GOT3 (cell line): ENCODE data around the gene LRCH2.
"Not testable (repeated sequence)": the region's sequence is repeated elsewhere in the genome, so short reads cannot be mapped to it uniquely, and the experiment has no call there.

Experiments used
- DNase-seq: peaks from one replicate; lab custom pipeline; 2025; ENCODE audit warnings: mixed read lengths; lab: John Stamatoyannopoulos, UW

Gene LRCH2

GRCh38 chrX:115233497-115234455 is at the start of gene LRCH2:
Gene LRCH2 (minus strand): TSS chrX:115234096. CDS start chrX:115234041, 55 bp downstream.
- no peak for DNase-seq

GRCh38 chrX:115269051-115269683 is 35.3 kb upstream of the LRCH2 start:
- DNase-seq, result no peak

- no peak for DNase-seq
These were observed 34.5 kb upstream of the LRCH2 start for GRCh38 chrX:115268421-115268820.

GRCh38 chrX:115266300-115266699 is 32.4 kb upstream of the LRCH2 start:
- no peak for DNase-seq

GRCh38 chrX:115264009-115264408 is 30.1 kb upstream of the LRCH2 start:
- DNase-seq, result no peak

GRCh38 chrX:115261148-115261547 is 27.3 kb upstream of the LRCH2 start:
- no peak for DNase-seq

- no peak for DNase-seq
These were observed 26.4 kb upstream of the LRCH2 start for GRCh38 chrX:115260330-115260729.

GRCh38 chrX:115259238-115259875 is 25.5 kb upstream of the LRCH2 start:
- no peak for DNase-seq

GRCh38 chrX:115257711-115258110 is 23.8 kb upstream of the LRCH2 start:
- DNase-seq, result no peak

- no peak for DNase-seq
These were observed 21.1 kb upstream of the LRCH2 start for GRCh38 chrX:115255003-115255402.

GRCh38 chrX:115251458-115252233 is 17.8 kb upstream of the LRCH2 start:
- no peak for DNase-seq

- no peak for DNase-seq
These were observed 3.2 kb upstream of the LRCH2 start for GRCh38 chrX:115237056-115237455.

GRCh38 chrX:115236560-115236959 is 2.7 kb upstream of the LRCH2 start:
- DNase-seq, result no peak

- no peak for DNase-seq
These were observed 565 bp upstream of the LRCH2 start for GRCh38 chrX:115234461-115234860.

GRCh38 chrX:115232933-115233496 is 881 bp downstream of the LRCH2 start:
- DNase-seq, result no peak

- no peak for DNase-seq
These were observed 4.4 kb downstream of the LRCH2 start for GRCh38 chrX:115229337-115230003.

GRCh38 chrX:115226929-115227328 is 7.0 kb downstream of the LRCH2 start:
- no peak for DNase-seq

GRCh38 chrX:115217346-115217745 is 16.6 kb downstream of the LRCH2 start:
- not testable (repeated sequence) for DNase-seq

GRCh38 chrX:115214605-115215004 is 19.3 kb downstream of the LRCH2 start:
- no peak for DNase-seq

- no peak for DNase-seq
These were observed 19.7 kb downstream of the LRCH2 start for GRCh38 chrX:115214151-115214550.

GRCh38 chrX:115209547-115209946 is 24.3 kb downstream of the LRCH2 start:
- not testable (repeated sequence) for DNase-seq
